GM12878 (cell line): ENCODE measurements around the gene TIMM17A. TPM values are rescaled to one million over a fixed set of nuclear protein-coding genes. Genes with fewer than 3 reads are reported as not detected.

ENCODE experiments used
- ATAC-seq: fragments of 200-7000 bp; cut with Tn5 transposase; 3 replicates; pipeline ENCODE4 v1.9.1; 2020; ENCODE audit warnings: mild to moderate bottlenecking, moderate library complexity
- BruUV-seq: library from RNA; stranded (reverse); fragments of 400-500 nt; replicated peaks from 2 replicates; lab custom pipeline; 2021; lab: Mats Ljungman, UMichigan
- CTCF ChIA-PET: fragments of 300-600 bp; sonication (Branson Sonifier 250); formaldehyde crosslinking; extraction: SDS; loops from one replicate; lab custom pipeline; 2021; ENCODE audit warnings: inconsistent platforms; lab: Yijun Ruan, JAX
- POLR2A ChIA-PET: fragments of 350-600 bp; formaldehyde crosslinking; extraction: SDS; loops from one replicate; lab custom pipeline; 2021; ENCODE audit warnings: inconsistent platforms; lab: Charles Lee
- RAD21 ChIA-PET: fragments of 300-600 bp; sonication (Branson Sonifier 250); formaldehyde crosslinking; loops from one replicate; lab custom pipeline; 2023; ENCODE audit warnings: antibody characterized with exemption; ENCODE audit not compliant: unreplicated experiment; lab: Charles Lee
- SMC1A ChIA-PET: fragments of 300-600 bp; sonication (Branson Sonifier 250); formaldehyde crosslinking; loops from one replicate; lab custom pipeline; 2023; ENCODE audit not compliant: unreplicated experiment, uncharacterized antibody; lab: Charles Lee
- DNase-seq: peaks from one replicate; pipeline ENCODE4 v3.0.0-alpha.2; 2011; ENCODE audit warnings: low read depth, low spot score
- FAIRE-seq: peaks from 3 replicates; lab custom pipeline; 2011; peaks lifted over from hg19 to GRCh38; lab: Jason Lieb, UNC
- H2AFZ ChIP-seq: 2 replicates; pipeline ENCODE4 v1.6.0; 2011; ENCODE audit warnings: low read depth, low read length, control low read depth; ENCODE audit not compliant: control insufficient read depth
- H3K27ac ChIP-seq: 2 replicates; pipeline ENCODE4 v1.5.1; 2011; ENCODE audit warnings: control low read depth; ENCODE audit not compliant: control insufficient read depth, insufficient read depth
- H3K27me3 ChIP-seq, 2 experiments: replicated peaks in 1 of 2; 2 replicates each; pipeline versions ENCODE4 v1.6.0 to v1.6.1; 2011; ENCODE audit warnings: low read length in 1 of 2; ENCODE audit not compliant: control insufficient read depth in 2 of 2, insufficient read depth in 2 of 2
- H3K36me3 ChIP-seq, 2 experiments: 2 replicates each; pipeline ENCODE4 v1.5.1; 2011; ENCODE audit warnings: low read length in 1 of 2; ENCODE audit not compliant: control insufficient read depth in 2 of 2, insufficient read depth in 2 of 2
- H3K4me1 ChIP-seq: 2 replicates; pipeline ENCODE4 v1.6.1; 2011; ENCODE audit warnings: mild to moderate bottlenecking, low read length, moderate library complexity, mixed read lengths; ENCODE audit not compliant: control insufficient read depth, insufficient read depth
- H3K4me2 ChIP-seq: 2 replicates; pipeline ENCODE4 v1.6.0; 2011; ENCODE audit warnings: control low read depth; ENCODE audit not compliant: control insufficient read depth, insufficient read depth
- H3K4me3 ChIP-seq: fragments of 200-600 bp; sonication (generic); 2 replicates; pipeline ENCODE4 v1.5.1; 2016
- H3K79me2 ChIP-seq: 2 replicates; pipeline ENCODE4 v1.6.0; 2011; ENCODE audit warnings: low read length; ENCODE audit not compliant: control insufficient read depth, insufficient read depth
- H3K9ac ChIP-seq: 2 replicates; pipeline ENCODE4 v1.8.0; 2011; ENCODE audit warnings: low read length, control low read depth, mixed read lengths; ENCODE audit not compliant: control insufficient read depth, insufficient read depth
- H3K9me3 ChIP-seq: replicated peaks from 3 replicates; pipeline ENCODE4 v1.5.1; 2011; ENCODE audit warnings: mild to moderate bottlenecking, low read length; ENCODE audit not compliant: control insufficient read depth, insufficient read depth
- H4K20me1 ChIP-seq: 2 replicates; pipeline ENCODE4 v1.6.0; 2011; ENCODE audit not compliant: control insufficient read depth, insufficient read depth
- CEBPZ ChIP-seq: fragments of 150-350 bp; IDR thresholded peaks from 2 replicates; pipeline ENCODE4 v1.6.1; 2016; ENCODE audit warnings: low read depth, low read length
- IKZF2 ChIP-seq, 2 experiments: fragments of 450-650 bp; IDR thresholded peaks; 2 replicates each; pipeline ENCODE4 v1.6.1; 2017; ENCODE audit warnings: mild to moderate bottlenecking in 2 of 2, moderate library complexity in 2 of 2
- NFXL1 ChIP-seq: fragments of 450-650 bp; IDR thresholded peaks from 2 replicates; pipeline ENCODE4 v1.6.1; 2017; ENCODE audit warnings: antibody characterized with exemption, mild to moderate bottlenecking, borderline replicate concordance
- RAD21 ChIP-seq: IDR thresholded peaks from 2 replicates; pipeline ENCODE4 v1.6.1; 2011; ENCODE audit warnings: mild to moderate bottlenecking, low read depth, low read length, moderate library complexity; ENCODE audit not compliant: insufficient read depth
- WGBS: methylation state at CpG from one replicate; pipeline ENCODE4 v1.1.6; 2016; ENCODE audit warnings: low lambda C conversion rate; ENCODE audit not compliant: insufficient replicate concordance, insufficient coverage; ENCODE audit errors: missing lambda C conversion rate; 5-methylcytosine and 5-hydroxymethylcytosine counted together
- in situ Hi-C: fragments of 300-500 bp; cut with MboI; formaldehyde crosslinking; loops from 9 replicates; pipeline ENCODE4 v1.14.3; 2018; ENCODE audit warnings: mixed read lengths
- intact Hi-C: fragments of 100-400 bp; cut with micrococcal nuclease; formaldehyde crosslinking; loops from one replicate; pipeline ENCODE4 v1.14.2; 2022; ENCODE audit not compliant: unreplicated experiment
- polyA plus RNA-seq, 11 experiments: library from polyadenylated mRNA; depleted of rRNA in 4 of 11; unstranded in 6 of 11; stranded (reverse) in 5 of 11; fragments of >200 nt; fragmentation: Nextera tagmentation in 4 of 11; fragmentation: Illumina TruSeq in 1 of 11; extraction: Ambion mirVana in 4 of 11; extraction: Trizol in 1 of 11; gene quantifications; 1 replicate in 1 of 11; 2 replicates in 10 of 11; pipeline versions ENCODE4 v1.2.1 to v1.2.3, GENCODE V29; 2011 to 2016; ENCODE audit warnings: inconsistent platforms in 2 of 11, missing spikeins in 2 of 11, low read depth in 1 of 11
- total RNA-seq, 4 experiments: library from RNA; depleted of rRNA in 3 of 4; stranded (reverse); fragments of >200 nt in 3 of 4; fragmentation: Illumina TruSeq in 1 of 4; extraction: Trizol in 1 of 4; gene quantifications; 2 replicates each; pipeline versions ENCODE4 v1.2.1 to v1.2.3, GENCODE V29; 2013 to 2021

TIMM17A gene
- total and polyA plus RNA-seq, 10 of the 15 experiments (the other 5 are each of a cell fraction or from before 2014, with no cell fraction given): 68.6 to 357 (median 92.4) TPM

- H2AFZ ChIP-seq: no peak overlapping the region
- no peak for TF ChIP-seq RAD21
- TF ChIP-seq CEBPZ: no peak
- TF ChIP-seq IKZF2 (IDR thresholded peaks at IDR 0.05): no peak
- no peak for TF ChIP-seq NFXL1
- no peak overlapping the region for H3K4me3 ChIP-seq
- no TSS peak for BruUV-seq
- intact Hi-C loops: no loop called here
- peaks cover 4% of the 10 kb centered on the region; the same call in 1 of the 2 replicates for H3K4me1 ChIP-seq
- ChIA-PET CTCF (interaction anchor here (2.1 kb wide), 1 partner anchor 17 kb away, joined by 11 read pairs; no protein-coding TSS in a partner anchor), SMC1A (no interaction called here), RAD21 (no interaction called here), POLR2A (no interaction called here)
- H3K36me3 ChIP-seq: no peaks in the 10 kb centered on the region
- DNase-seq (no peak), FAIRE-seq (no peak), ATAC-seq (no peak)
- H3K4me2 ChIP-seq: no peak overlapping the region
- H3K9me3 ChIP-seq: no peaks in the 10 kb centered on the region
- H4K20me1 ChIP-seq: no peaks in the 10 kb centered on the region
- no peak overlapping the region for H3K9ac ChIP-seq
- no peaks in the 10 kb centered on the region for H3K79me2 ChIP-seq
- WGBS: 52% methylated on average over 5 of the region's 5 CpGs
- no peaks in the 10 kb centered on the region; a peak in 2 of 4 replicates for H3K27me3 ChIP-seq
- in situ Hi-C loops: no loop called here
- no peak overlapping the region for H3K27ac ChIP-seq
Measured at GRCh38 chr1:201912832-201913231, 42.5 kb upstream of the TIMM17A start.
